PC-9 (cell line): ENCODE data around the gene C8G. TPM values are rescaled to one million over a fixed set of nuclear protein-coding genes. Genes with fewer than 3 reads are reported as not detected.

Source experiments
- BruUV-seq: library from RNA; stranded (reverse); fragments of 400-500 nt; replicated peaks from 2 replicates; lab custom pipeline; 2021; lab: Mats Ljungman, UMichigan
- CTCF ChIA-PET: fragments of 300-600 bp; sonication (Branson Sonifier 250); formaldehyde crosslinking; loops from one replicate; lab custom pipeline; 2022; ENCODE audit warnings: antibody characterized with exemption; lab: Charles Lee
- POLR2A ChIA-PET: fragments of 300-600 bp; sonication (Branson Sonifier 250); formaldehyde crosslinking; loops from one replicate; lab custom pipeline; 2022; ENCODE audit warnings: antibody characterized with exemption; ENCODE audit not compliant: unreplicated experiment; lab: Charles Lee
- DNase-seq, 2 experiments: peaks; one replicate each; pipeline versions ENCODE4 v3.0.0 to v3.0.0-alpha.2; 2015 to 2022; ENCODE audit warnings: mixed read lengths in 1 of 2
- H2AFZ ChIP-seq: fragments of 200-600 bp; sonication (generic); 2 replicates; pipeline ENCODE4 v1.8.1; 2017; ENCODE audit warnings: antibody characterized with exemption
- H3F3A ChIP-seq: fragments of 200-600 bp; sonication (generic); 2 replicates; pipeline ENCODE4 v1.8.1; 2017; ENCODE audit warnings: antibody characterized with exemption, mild to moderate bottlenecking, low read depth; ENCODE audit not compliant: insufficient read depth
- H3K27ac ChIP-seq: fragments of 200-600 bp; sonication (generic); 2 replicates; pipeline ENCODE4 v1.6.1; 2016; ENCODE audit warnings: mixed run types
- H3K27me3 ChIP-seq: fragments of 200-600 bp; sonication (generic); 2 replicates; pipeline ENCODE4 v1.6.1; 2016; ENCODE audit warnings: low read depth, mixed run types; ENCODE audit not compliant: insufficient read depth
- H3K36me3 ChIP-seq: fragments of 200-600 bp; sonication (generic); 2 replicates; pipeline ENCODE4 v1.6.1; 2016; ENCODE audit warnings: low read depth, mixed run types
- H3K4me1 ChIP-seq: fragments of 200-600 bp; sonication (generic); replicated peaks from 2 replicates; pipeline ENCODE4 v1.6.1; 2016; ENCODE audit warnings: mixed run types; ENCODE audit not compliant: insufficient read depth
- H3K4me2 ChIP-seq: fragments of 200-600 bp; sonication (generic); 2 replicates; pipeline ENCODE4 v1.6.1; 2017; ENCODE audit warnings: mixed run types
- H3K4me3 ChIP-seq: fragments of 200-600 bp; sonication (generic); 2 replicates; pipeline ENCODE4 v1.6.1; 2016; ENCODE audit warnings: mixed run types
- H3K79me2 ChIP-seq: fragments of 200-600 bp; sonication (generic); 2 replicates; pipeline ENCODE4 v1.6.1; 2017; ENCODE audit warnings: low read depth, mixed run types
- H3K9me2 ChIP-seq: fragments of 200-600 bp; sonication (generic); 2 replicates; pipeline ENCODE4 v1.8.1; 2017; ENCODE audit warnings: mild to moderate bottlenecking; ENCODE audit not compliant: insufficient read depth
- H3K9me3 ChIP-seq: fragments of 200-600 bp; sonication (generic); 2 replicates; pipeline ENCODE4 v1.8.1; 2016; ENCODE audit warnings: low read depth; ENCODE audit not compliant: insufficient read depth
- H4K20me1 ChIP-seq: fragments of 200-600 bp; sonication (generic); 2 replicates; pipeline ENCODE4 v1.8.1; 2017; ENCODE audit not compliant: insufficient read depth
- CTCF ChIP-seq: fragments of 200-600 bp; sonication (generic); conservative IDR thresholded peaks from 2 replicates; pipeline ENCODE4 v1.6.1; 2017; ENCODE audit warnings: mixed run types, antibody characterized with exemption, mild to moderate bottlenecking, moderate library complexity
- EZH2 ChIP-seq: fragments of 200-600 bp; sonication (generic); IDR thresholded peaks from 2 replicates; pipeline ENCODE4 v1.8.0; 2017; ENCODE audit warnings: antibody characterized with exemption, low read depth
- intact Hi-C: fragments of 100-400 bp; cut with micrococcal nuclease; formaldehyde crosslinking; loops from one replicate; pipeline ENCODE4 v1.10.0; 2022; ENCODE audit not compliant: unreplicated experiment
- total RNA-seq: library from RNA; stranded (reverse); gene quantifications from 2 replicates; pipeline ENCODE4 v1.2.3, GENCODE V29; 2021

Gene C8G
- total RNA-seq, 1 experiment from 2014 or later = 2.3 TPM

- Histone ChIP-seq H3K27ac (no peak overlapping the region), H3K36me3 (no peaks in the 10 kb centered on the region), H3K79me2 (peaks cover 7% of the 10 kb centered on the region; the same call in 1 of the 2 replicates), H3K4me2 (no peak overlapping the region), H2AFZ (no peak overlapping the region), H3K27me3 (no peaks in the 10 kb centered on the region), H3K9me2 (no peaks in the 10 kb centered on the region), H4K20me1 (no peaks in the 10 kb centered on the region; the same call in 1 of the 2 replicates), H3F3A (peaks cover 37% of the 10 kb centered on the region; the same call in 1 of the 2 replicates), H3K4me1 (peaks cover 31% of the 10 kb centered on the region), H3K9me3 (no peaks in the 10 kb centered on the region), H3K4me3 (no peak overlapping the region)
- intact Hi-C loops = loop anchor here (5.0 kb wide), 1 partner anchor 148 kb away; the partner anchor contains the start of gene PHPT1
- ChIA-PET POLR2A (no interaction called here), CTCF (no interaction called here)
- no TSS peak for BruUV-seq
- no peak for DNase-seq
- no peak for TF ChIP-seq EZH2
- no peak for TF ChIP-seq CTCF
Observed at GRCh38 chr9:136994888-136995230, 49.8 kb downstream of the C8G start.

- TF ChIP-seq CTCF (no peak), EZH2 (no peak)
Observed at GRCh38 chr9:136995362-136995761, 50.3 kb downstream of the C8G start.

GRCh38 chr9:136995772-136996311 is 50.8 kb downstream of the C8G start:
- Histone ChIP-seq H3F3A (peaks cover 30% of the 10 kb centered on the region; the same call in 1 of the 2 replicates), H3K4me2 (peak overlapping the region; percentile 94), H3K79me2 (peaks cover 7% of the 10 kb centered on the region; the same call in 1 of the 2 replicates), H3K4me3 (peak overlapping the region; percentile 53; the same call in 1 of the 2 replicates), H3K27me3 (no peaks in the 10 kb centered on the region), H3K27ac (no peak overlapping the region), H2AFZ (no peak overlapping the region), H3K36me3 (no peaks in the 10 kb centered on the region), H4K20me1 (no peaks in the 10 kb centered on the region), H3K9me2 (no peaks in the 10 kb centered on the region), H3K9me3 (no peaks in the 10 kb centered on the region), H3K4me1 (peaks cover 31% of the 10 kb centered on the region)
- TSS peak; percentile 58 for BruUV-seq
- ChIA-PET CTCF (interaction anchor here (0.6 to 2.1 kb wide), 7 partner anchors 21 to 650 kb away, joined by 3 to 10 read pairs (median 4); no protein-coding TSS in a partner anchor), POLR2A (interaction anchor here (0.5 to 1.1 kb wide), 10 partner anchors 18 to 586 kb away, joined by 3 to 10 read pairs (median 6); partner anchors contain the start of gene AJM1)
- TF ChIP-seq CTCF = no peak
- no peak for TF ChIP-seq EZH2
- DNase-seq = peak in 1 of 2 experiments; percentile 45
- intact Hi-C loops = loop anchor here (1.0 to 5.0 kb wide), 3 partner anchors 46 to 205 kb away; partner anchors contain the start of genes PHPT1 and TMEM141

More at GRCh38 chr9:136995362-136995761, 50.3 kb downstream of the C8G start:
- Histone ChIP-seq H3K79me2 (peaks cover 7% of the 10 kb centered on the region; the same call in 1 of the 2 replicates), H3K4me2 (no peak overlapping the region), H3K4me3 (no peak overlapping the region), H3F3A (peaks cover 35% of the 10 kb centered on the region; the same call in 1 of the 2 replicates), H2AFZ (no peak overlapping the region), H4K20me1 (no peaks in the 10 kb centered on the region; the same call in 1 of the 2 replicates), H3K9me3 (no peaks in the 10 kb centered on the region), H3K4me1 (peaks cover 31% of the 10 kb centered on the region), H3K27me3 (no peaks in the 10 kb centered on the region), H3K27ac (no peak overlapping the region), H3K36me3 (no peaks in the 10 kb centered on the region), H3K9me2 (no peaks in the 10 kb centered on the region)
- BruUV-seq = no TSS peak
- no peak for DNase-seq
- intact Hi-C loops = loop anchor here (5.0 kb wide), 1 partner anchor 148 kb away; the partner anchor contains the start of gene PHPT1
- CTCF ChIA-PET = interaction anchor here (0.8 to 2.1 kb wide), 5 partner anchors 20 to 203 kb away, joined by 3 to 10 read pairs (median 3); no protein-coding TSS in a partner anchor
- POLR2A ChIA-PET = interaction anchor here (0.7 to 1.1 kb wide), 2 partner anchors 148 to 153 kb away, joined by 7 to 10 read pairs; partner anchors contain the start of gene AJM1

Other genes with a start within 250 kb of the C8G start
- gene DIPK1B, start 232.7 kb upstream of the C8G start, total RNA-seq = 19.0 and 32.6 TPM in 2 replicates
- 0.94 and 2.2 TPM in 2 replicates for gene LCN10, start 202.3 kb upstream of the C8G start, total RNA-seq
- gene LCN6, start 196.7 kb upstream of the C8G start, total RNA-seq = not detected in 2 replicates
- gene LCN8, start 187.0 kb upstream of the C8G start, total RNA-seq = not detected in 2 replicates
- not detected in 2 replicates for gene LCN15, start 180.7 kb upstream of the C8G start, total RNA-seq
- 83.6 and 124 TPM in 2 replicates for gene TMEM141, start 153.9 kb upstream of the C8G start, total RNA-seq
- 3.6 and 5.3 TPM in 2 replicates for gene CCDC183, start 148.9 kb upstream of the C8G start, total RNA-seq
- gene RABL6, start 137.3 kb upstream of the C8G start, total RNA-seq = 116 and 136 TPM in 2 replicates
- gene AJM1, start 102.8 kb upstream of the C8G start, total RNA-seq = 5.3 and 5.9 TPM in 2 replicates
- 112 and 114 TPM in 2 replicates for gene PHPT1, start 95.8 kb upstream of the C8G start, total RNA-seq
- gene MAMDC4, start 92.9 kb upstream of the C8G start, total RNA-seq = 9.2 and 11.6 TPM in 2 replicates
- gene EDF1, start 78.9 kb upstream of the C8G start, total RNA-seq = 275 and 338 TPM in 2 replicates
- gene TRAF2, start 58.7 kb upstream of the C8G start, total RNA-seq = 42.7 and 48.0 TPM in 2 replicates
- 101 and 125 TPM in 2 replicates for gene FBXW5, start 505 bp upstream of the C8G start, total RNA-seq
- gene LCN12, start 7.0 kb downstream of the C8G start, total RNA-seq = 9.3 and 14.2 TPM in 2 replicates
- gene PTGDS, start 32.3 kb downstream of the C8G start, total RNA-seq = 1.7 and 2.0 TPM in 2 replicates
- gene LCNL1, start 37.8 kb downstream of the C8G start, total RNA-seq = 0.41 and 0.43 TPM in 2 replicates
- 54.9 and 78.9 TPM in 2 replicates for gene PAXX, start 47.2 kb downstream of the C8G start, total RNA-seq
- gene CLIC3, start 51.3 kb downstream of the C8G start, total RNA-seq = 24.1 and 39.7 TPM in 2 replicates
- gene ABCA2, start 83.0 kb downstream of the C8G start, total RNA-seq = 79.2 and 115 TPM in 2 replicates
- not detected in 2 replicates for gene FUT7, start 86.8 kb downstream of the C8G start, total RNA-seq
- gene NPDC1, start 100.9 kb downstream of the C8G start, total RNA-seq = 89.8 and 137 TPM in 2 replicates
- 9.0 and 14.1 TPM in 2 replicates for gene ENTPD2, start 108.8 kb downstream of the C8G start, total RNA-seq
- 46.9 and 50.3 TPM in 2 replicates for gene SAPCD2, start 125.3 kb downstream of the C8G start, total RNA-seq
- gene UAP1L1, start 132.3 kb downstream of the C8G start, total RNA-seq = 9.9 and 14.7 TPM in 2 replicates
- 79.3 and 107 TPM in 2 replicates for gene MAN1B1, start 141.7 kb downstream of the C8G start, total RNA-seq
- 104 and 126 TPM in 2 replicates for gene DPP7, start 169.5 kb downstream of the C8G start, total RNA-seq
- 0.10 TPM in 1 of 2 replicates, not detected in the other for gene GRIN1, start 193.9 kb downstream of the C8G start, total RNA-seq
- 2.3 and 2.5 TPM in 2 replicates for gene LRRC26, start 224.8 kb downstream of the C8G start, total RNA-seq
- 0.74 and 1.5 TPM in 2 replicates for gene TMEM210, start 226.8 kb downstream of the C8G start, total RNA-seq
- 92.1 and 95.4 TPM in 2 replicates for gene ANAPC2, start 243.3 kb downstream of the C8G start, total RNA-seq
- gene SSNA1, start 243.4 kb downstream of the C8G start, total RNA-seq = 98.7 and 109 TPM in 2 replicates